Tibial nerve (tissue), 4 donors: ENCODE data around the gene TNFRSF18. TPM values are rescaled to one million over a fixed set of nuclear protein-coding genes. Genes with fewer than 3 reads are reported as not detected.

Experiments
- DNase-seq, 2 donors: peaks; one replicate each; pipeline ENCODE4 v3.0.0-alpha.2; 2019; ENCODE audit warnings: low spot score in 2 of 2
- H3K27ac ChIP-seq, 4 donors: fragments of 200-600 bp; sonication (generic) in 3 of 4; one replicate each; pipeline ENCODE4 v1.5.1; 2017 to 2019; ENCODE audit warnings: mild to moderate bottlenecking in 1 of 4
- H3K27me3 ChIP-seq, 2 donors: fragments of 200-600 bp; sonication (generic) in 1 of 2; one replicate each; pipeline versions ENCODE4 v1.5.1 to v1.6.0; 2017 to 2019
- H3K36me3 ChIP-seq, 3 donors: fragments of 200-600 bp; sonication (generic); one replicate each; pipeline ENCODE4 v1.5.1; 2018 to 2019
- H3K4me1 ChIP-seq, 4 donors: fragments of 200-600 bp; sonication (generic) in 3 of 4; one replicate each; pipeline ENCODE4 v1.5.1; 2017 to 2019
- H3K4me3 ChIP-seq, 4 donors: fragments of 200-600 bp; sonication (generic) in 3 of 4; one replicate each; pipeline ENCODE4 v1.5.1; 2017 to 2019; ENCODE audit warnings: mild to moderate bottlenecking in 1 of 4, moderate library complexity in 1 of 4
- H3K9me3 ChIP-seq, 4 donors: fragments of 200-600 bp; sonication (generic) in 3 of 4; one replicate each; pipeline ENCODE4 v1.5.1; 2017 to 2019
- EP300 ChIP-seq, 2 donors: sonication (generic); formaldehyde crosslinking; IDR thresholded peaks; one replicate each; pipeline ENCODE4 v1.6.1; 2017; ENCODE audit warnings: antibody characterized with exemption in 2 of 2, mild to moderate bottlenecking in 1 of 2
- POLR2A ChIP-seq, 2 donors: fragments of 450-650 bp; IDR thresholded peaks; one replicate each; pipeline ENCODE4 v1.6.1; 2017; ENCODE audit warnings: antibody characterized with exemption in 2 of 2, mild to moderate bottlenecking in 2 of 2, moderate library complexity in 2 of 2
- WGBS, 2 donors: methylation state at CpG; one replicate each; pipeline ENCODE4 v1.1.5; 2018; 5-methylcytosine and 5-hydroxymethylcytosine counted together
- total RNA-seq, 4 donors: library from RNA; depleted of rRNA; stranded (reverse); fragments of >200 nt; gene quantifications; one replicate each; pipeline ENCODE4 v1.1.0, GENCODE V29; 2016
- TF ChIP-seq, protein P1 (sequence below), 5 experiments: fragments of 200-600 bp in 3 of 5; fragments of 450-650 bp in 2 of 5; sonication (generic) in 3 of 5; IDR thresholded peaks; one replicate each; pipeline ENCODE4 v1.5.1; 2016 to 2019; ENCODE audit warnings: antibody characterized with exemption in 5 of 5, mild to moderate bottlenecking in 3 of 5, moderate library complexity in 2 of 5

TNFRSF18 gene, protein sequence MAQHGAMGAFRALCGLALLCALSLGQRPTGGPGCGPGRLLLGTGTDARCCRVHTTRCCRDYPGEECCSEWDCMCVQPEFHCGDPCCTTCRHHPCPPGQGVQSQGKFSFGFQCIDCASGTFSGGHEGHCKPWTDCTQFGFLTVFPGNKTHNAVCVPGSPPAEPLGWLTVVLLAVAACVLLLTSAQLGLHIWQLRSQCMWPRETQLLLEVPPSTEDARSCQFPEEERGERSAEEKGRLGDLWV
- total RNA-seq = under 1 TPM in 1 of 4 donors, not detected in 3; 0.44 TPM

DNA sequence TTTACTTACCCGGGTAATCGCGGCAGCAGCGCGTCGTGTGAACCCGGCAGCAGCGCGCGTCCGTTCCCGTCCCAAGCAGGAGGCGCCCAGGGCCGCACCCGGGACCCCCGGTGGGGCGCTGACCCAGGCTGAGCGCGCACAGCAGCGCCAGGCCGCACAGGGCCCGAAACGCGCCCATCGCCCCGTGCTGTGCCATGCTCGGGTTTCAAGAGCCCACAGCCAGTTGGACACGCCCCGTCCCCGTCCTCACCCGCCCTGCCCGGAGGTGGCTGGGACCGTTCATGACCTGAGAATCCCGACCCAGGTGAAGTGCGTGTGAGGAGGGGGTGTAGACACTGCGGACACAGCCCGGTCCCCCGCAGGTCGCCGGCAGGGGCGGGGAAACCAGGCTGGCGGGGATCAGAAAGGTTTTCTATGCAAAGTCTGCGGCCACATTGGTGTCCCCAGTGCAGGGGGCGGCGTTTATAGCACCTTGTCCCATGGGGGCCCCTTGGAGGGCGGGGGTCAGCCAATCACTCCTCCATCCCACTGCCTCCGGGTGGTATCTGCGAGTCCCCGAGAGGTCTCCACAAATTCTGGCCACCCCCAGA lies at the start of gene TNFRSF18:
TNFRSF18 (minus strand) TSS at position 217 of the 590 bp plus-strand sequence; CDS start at position 196, 21 bp downstream.
- TF ChIP-seq EP300 (IDR thresholded peaks at IDR 0.05) = no peak
- TF ChIP-seq POLR2A (IDR thresholded peaks at IDR 0.05) = no peak
- TF ChIP-seq, protein P1, sequence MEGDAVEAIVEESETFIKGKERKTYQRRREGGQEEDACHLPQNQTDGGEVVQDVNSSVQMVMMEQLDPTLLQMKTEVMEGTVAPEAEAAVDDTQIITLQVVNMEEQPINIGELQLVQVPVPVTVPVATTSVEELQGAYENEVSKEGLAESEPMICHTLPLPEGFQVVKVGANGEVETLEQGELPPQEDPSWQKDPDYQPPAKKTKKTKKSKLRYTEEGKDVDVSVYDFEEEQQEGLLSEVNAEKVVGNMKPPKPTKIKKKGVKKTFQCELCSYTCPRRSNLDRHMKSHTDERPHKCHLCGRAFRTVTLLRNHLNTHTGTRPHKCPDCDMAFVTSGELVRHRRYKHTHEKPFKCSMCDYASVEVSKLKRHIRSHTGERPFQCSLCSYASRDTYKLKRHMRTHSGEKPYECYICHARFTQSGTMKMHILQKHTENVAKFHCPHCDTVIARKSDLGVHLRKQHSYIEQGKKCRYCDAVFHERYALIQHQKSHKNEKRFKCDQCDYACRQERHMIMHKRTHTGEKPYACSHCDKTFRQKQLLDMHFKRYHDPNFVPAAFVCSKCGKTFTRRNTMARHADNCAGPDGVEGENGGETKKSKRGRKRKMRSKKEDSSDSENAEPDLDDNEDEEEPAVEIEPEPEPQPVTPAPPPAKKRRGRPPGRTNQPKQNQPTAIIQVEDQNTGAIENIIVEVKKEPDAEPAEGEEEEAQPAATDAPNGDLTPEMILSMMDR (IDR thresholded peaks at IDR 0.05) = no peak
- Histone ChIP-seq H3K27ac (peak within 1 kb of the TSS in 1 of 4 donors; percentile 45), H3K4me1 (peaks cover 0 to 34% (median 26%) of the 10 kb centered on the region in 4 donors), H3K4me3 (peak within 1 kb of the TSS in 2 of 4 donors; percentile 25 to 34), H3K9me3 (no peaks in the 10 kb centered on the region), H3K27me3 (peaks cover 0 to 74% of the 10 kb centered on the region in 2 donors), H3K36me3 (no peaks in the 10 kb centered on the region)
- DNase-seq = no peak
- WGBS, 2 donors = 6% methylated on average over 42 of the region's 49 CpGs; no CpG with 5 or more reads in 1 of the 2 donors

DNA sequence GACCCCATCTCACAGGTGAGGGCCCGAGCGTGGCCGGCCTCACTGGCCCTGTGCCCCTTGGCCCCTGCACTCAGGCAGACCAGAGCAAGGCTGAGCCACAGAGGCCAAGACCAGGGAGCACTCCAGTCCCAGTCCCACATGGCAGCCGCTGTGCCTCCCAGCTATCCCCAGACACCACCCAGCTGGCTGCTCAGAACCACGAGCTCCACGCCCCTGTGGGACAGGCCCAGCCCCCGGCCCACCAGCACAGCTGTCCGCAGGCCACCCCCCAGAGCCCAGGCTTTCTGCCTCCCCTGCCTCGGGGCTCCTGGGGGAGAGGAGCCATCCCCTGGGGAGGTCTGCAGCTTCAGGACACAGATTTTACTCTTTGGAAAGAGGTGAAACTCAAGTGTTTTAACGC lies 49.2 kb upstream of the TNFRSF18 start:
- Histone ChIP-seq H3K36me3 (peaks cover 0 to 90% (median 5%) of the 10 kb centered on the region in 3 donors), H3K4me1 (peaks cover 0 to 7% (median 0%) of the 10 kb centered on the region in 4 donors), H3K4me3 (no peak overlapping the region), H3K27me3 (no peaks in the 10 kb centered on the region), H3K9me3 (no peaks in the 10 kb centered on the region), H3K27ac (no peak overlapping the region)
- no peak for TF ChIP-seq EP300 (IDR thresholded peaks at IDR 0.05)
- 82 to 92% methylated on average over 8 to 10 of the region's 10 CpGs for WGBS, 2 donors
- no peak for DNase-seq

DNA sequence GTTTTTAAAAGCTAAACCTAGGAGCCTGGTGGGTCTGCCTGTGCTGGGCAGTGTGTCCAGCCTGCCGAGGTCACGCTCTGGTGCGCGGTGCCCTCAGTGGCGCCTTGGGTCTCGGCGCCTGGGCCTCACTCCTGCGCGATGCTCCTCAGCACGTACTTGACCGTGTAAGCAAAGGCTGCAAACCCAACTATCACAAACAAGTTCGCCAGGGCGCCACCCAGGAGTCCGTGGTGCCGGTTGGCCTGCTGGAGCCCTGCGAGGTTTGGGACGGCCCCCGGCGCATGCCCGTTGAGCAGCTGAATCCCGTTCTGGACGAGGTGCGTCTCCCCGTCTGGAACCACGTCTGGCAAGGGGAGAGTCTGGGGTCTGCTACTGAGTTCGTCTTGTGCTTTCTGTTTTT lies 48.7 kb upstream of the TNFRSF18 start:
- H3K27me3 ChIP-seq = no peaks in the 10 kb centered on the region
- peaks cover 0 to 7% (median 0%) of the 10 kb centered on the region in 4 donors for H3K4me1 ChIP-seq
- H3K4me3 ChIP-seq = no peak overlapping the region
- H3K27ac ChIP-seq = no peak overlapping the region
- TF ChIP-seq POLR2A (IDR thresholded peaks at IDR 0.05) = no peak
- TF ChIP-seq, protein P1 (IDR thresholded peaks at IDR 0.05) = no peak
- TF ChIP-seq EP300 (IDR thresholded peaks at IDR 0.05) = no peak
- 91 to 96% methylated on average over 26 of the region's 26 CpGs for WGBS, 2 donors
- no peak for DNase-seq
- no peaks in the 10 kb centered on the region for H3K9me3 ChIP-seq
- H3K36me3 ChIP-seq = peaks cover 0 to 87% (median 5%) of the 10 kb centered on the region in 3 donors

DNA sequence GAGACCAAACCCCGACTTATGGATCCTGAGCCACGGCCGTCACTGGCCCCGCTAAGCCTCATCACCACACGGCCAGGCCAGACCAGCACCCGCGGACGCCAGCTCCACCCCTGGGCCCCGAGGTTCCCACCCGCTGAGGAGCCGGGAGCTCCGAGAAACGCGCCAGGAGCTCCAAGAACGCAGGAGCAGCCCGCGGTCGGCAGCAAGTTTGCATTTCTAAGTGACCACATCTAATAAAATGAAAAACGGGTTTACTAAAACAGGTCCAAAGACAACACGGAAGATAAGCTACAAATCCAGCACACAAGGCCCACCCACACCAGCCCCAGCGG lies 48.2 kb upstream of the TNFRSF18 start:
- Histone ChIP-seq H3K27ac (no peak overlapping the region), H3K4me1 (peaks cover 0 to 7% (median 0%) of the 10 kb centered on the region in 4 donors), H3K4me3 (no peak overlapping the region), H3K36me3 (peaks cover 0 to 83% (median 5%) of the 10 kb centered on the region in 3 donors), H3K27me3 (no peaks in the 10 kb centered on the region), H3K9me3 (no peaks in the 10 kb centered on the region)
- 81% methylated on average over 21 of the region's 21 CpGs for WGBS, 2 donors
- DNase-seq = no peak
- TF ChIP-seq POLR2A (IDR thresholded peaks at IDR 0.05) = no peak
- no peak for TF ChIP-seq EP300 (IDR thresholded peaks at IDR 0.05)
- TF ChIP-seq, protein P1 (IDR thresholded peaks at IDR 0.05) = no peak

DNA sequence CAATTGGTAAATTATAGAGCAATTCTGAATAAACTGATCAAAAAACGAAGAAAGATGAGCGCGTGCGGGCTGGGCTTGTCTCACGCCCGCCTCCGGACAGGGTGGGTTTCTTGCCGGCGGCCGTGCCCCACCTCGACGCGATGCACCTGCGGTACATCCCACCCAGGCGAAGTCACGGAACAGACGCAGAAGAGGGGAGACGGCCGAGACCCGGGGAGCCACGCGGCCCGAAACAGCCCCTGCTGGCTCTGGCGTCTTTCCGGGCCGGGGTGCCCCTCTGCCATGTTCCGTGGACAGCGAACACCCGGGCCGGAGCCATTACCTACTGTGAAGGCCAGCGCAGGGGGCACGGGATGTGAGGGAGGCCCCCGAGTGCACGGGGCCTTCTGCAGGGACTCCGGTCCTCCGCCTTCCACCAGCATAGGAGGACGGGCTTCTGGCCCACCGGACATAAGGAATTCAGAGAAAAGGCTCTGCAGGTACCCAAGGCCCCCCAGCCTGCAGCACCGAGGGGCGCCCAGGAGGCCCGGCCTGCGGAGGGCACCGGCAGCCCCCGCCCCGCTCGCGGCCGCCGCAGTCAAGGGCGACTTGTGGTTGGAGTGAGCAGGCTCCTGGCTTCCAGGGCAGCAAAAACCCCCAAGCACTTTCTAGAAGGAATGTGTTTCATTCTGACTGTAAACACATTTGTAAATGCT lies 47.7 kb upstream of the TNFRSF18 start:
- Histone ChIP-seq H3K4me1 (peaks cover 0 to 7% (median 0%) of the 10 kb centered on the region in 4 donors), H3K27ac (no peak overlapping the region), H3K27me3 (no peaks in the 10 kb centered on the region), H3K9me3 (no peaks in the 10 kb centered on the region), H3K36me3 (peaks cover 0 to 78% (median 5%) of the 10 kb centered on the region in 3 donors), H3K4me3 (no peak overlapping the region)
- WGBS, 2 donors = 92 to 94% methylated on average over 42 to 50 of the region's 50 CpGs
- no peak for TF ChIP-seq POLR2A (IDR thresholded peaks at IDR 0.05)
- TF ChIP-seq EP300 (IDR thresholded peaks at IDR 0.05) = no peak
- TF ChIP-seq, protein P1 (IDR thresholded peaks at IDR 0.05) = no peak
- no peak for DNase-seq
